ENCODE data around the gene ADGRL3. TPM values are rescaled to one million over a fixed set of nuclear protein-coding genes. Genes with fewer than 3 reads are reported as not detected.
"Not testable (repeated sequence)": the region's sequence is repeated elsewhere in the genome, so short reads cannot be mapped to it uniquely, and the experiment has no call there.

Gene ADGRL3
- total and polyA plus RNA-seq, 5 donors from 2014 or later, result not detected

- Histone ChIP-seq H3K9me3 (ENCODE audit: control insufficient read depth in 2 of 2, low read length in 2 of 2) (no peaks in the 10 kb centered on the region), H3K4me1 (ENCODE audit: control insufficient read depth, insufficient read depth, low read length, poor library complexity, severe bottlenecking) (no peaks in the 10 kb centered on the region), H3K27me3 (ENCODE audit: control insufficient read depth, insufficient read depth, low read length) (no peaks in the 10 kb centered on the region), H3K27ac (ENCODE audit: insufficient read depth, low read length, poor library complexity, severe bottlenecking) (no peak overlapping the region), H3K36me3 (ENCODE audit: control insufficient read depth, insufficient read depth, low read length) (no peaks in the 10 kb centered on the region), H3K4me3 (ENCODE audit: low read depth, low read length) (no peak overlapping the region)
- ATAC-seq (ENCODE audit: low read depth in 2 of 2), result no peak
- no peak overlapping the region for H3K27ac Mint-ChIP-seq
- no peak for DNase-seq
- H3K9me3 Mint-ChIP-seq, result peaks cover 0 to 21% (median 7%) of the 10 kb centered on the region in 7 donors
- no peak overlapping the region for H3K4me3 Mint-ChIP-seq
- no peaks in the 10 kb centered on the region for H3K4me1 Mint-ChIP-seq
- no peaks in the 10 kb centered on the region for H3K27me3 Mint-ChIP-seq
- no peaks in the 10 kb centered on the region for H3K36me3 Mint-ChIP-seq
These were observed 758.5 kb downstream of the ADGRL3 start for GRCh38 chr4:61958591-61958990.

DNA sequence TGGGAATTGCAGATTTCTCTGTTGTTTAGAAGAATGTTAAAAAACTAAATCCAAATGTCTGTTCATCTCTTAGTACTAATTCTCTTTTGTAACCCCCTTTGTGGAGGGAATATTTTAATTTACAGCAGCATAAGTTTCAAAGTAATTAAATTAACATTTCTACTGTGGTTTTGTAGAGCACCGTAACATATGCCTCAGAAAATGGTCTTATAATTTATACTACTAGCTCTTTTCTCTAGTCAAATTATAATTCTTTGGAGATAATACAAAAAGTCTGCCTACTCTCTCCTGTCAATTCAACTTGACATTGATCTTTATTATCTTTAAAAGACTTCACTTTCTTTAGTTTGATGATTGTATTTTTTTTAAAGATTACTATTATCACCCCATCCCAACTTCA lies 759.0 kb downstream of the ADGRL3 start:
- Histone ChIP-seq H3K4me1 (ENCODE audit: control insufficient read depth, insufficient read depth, low read length, poor library complexity, severe bottlenecking) (no peaks in the 10 kb centered on the region), H3K27me3 (ENCODE audit: control insufficient read depth, insufficient read depth, low read length) (no peaks in the 10 kb centered on the region), H3K4me3 (ENCODE audit: low read depth, low read length) (no peak overlapping the region), H3K27ac (ENCODE audit: insufficient read depth, low read length, poor library complexity, severe bottlenecking) (no peak overlapping the region), H3K9me3 (ENCODE audit: control insufficient read depth in 2 of 2, low read length in 2 of 2) (no peaks in the 10 kb centered on the region), H3K36me3 (ENCODE audit: control insufficient read depth, insufficient read depth, low read length) (no peaks in the 10 kb centered on the region)
- peaks cover 0 to 21% (median 6%) of the 10 kb centered on the region in 7 donors for H3K9me3 Mint-ChIP-seq
- no peaks in the 10 kb centered on the region for H3K36me3 Mint-ChIP-seq
- H3K27ac Mint-ChIP-seq, result no peak overlapping the region
- ATAC-seq (ENCODE audit: low read depth in 2 of 2) (no peak), DNase-seq (no peak)
- H3K27me3 Mint-ChIP-seq, result no peaks in the 10 kb centered on the region
- no peak overlapping the region for H3K4me3 Mint-ChIP-seq
- H3K4me1 Mint-ChIP-seq, result no peaks in the 10 kb centered on the region

DNA sequence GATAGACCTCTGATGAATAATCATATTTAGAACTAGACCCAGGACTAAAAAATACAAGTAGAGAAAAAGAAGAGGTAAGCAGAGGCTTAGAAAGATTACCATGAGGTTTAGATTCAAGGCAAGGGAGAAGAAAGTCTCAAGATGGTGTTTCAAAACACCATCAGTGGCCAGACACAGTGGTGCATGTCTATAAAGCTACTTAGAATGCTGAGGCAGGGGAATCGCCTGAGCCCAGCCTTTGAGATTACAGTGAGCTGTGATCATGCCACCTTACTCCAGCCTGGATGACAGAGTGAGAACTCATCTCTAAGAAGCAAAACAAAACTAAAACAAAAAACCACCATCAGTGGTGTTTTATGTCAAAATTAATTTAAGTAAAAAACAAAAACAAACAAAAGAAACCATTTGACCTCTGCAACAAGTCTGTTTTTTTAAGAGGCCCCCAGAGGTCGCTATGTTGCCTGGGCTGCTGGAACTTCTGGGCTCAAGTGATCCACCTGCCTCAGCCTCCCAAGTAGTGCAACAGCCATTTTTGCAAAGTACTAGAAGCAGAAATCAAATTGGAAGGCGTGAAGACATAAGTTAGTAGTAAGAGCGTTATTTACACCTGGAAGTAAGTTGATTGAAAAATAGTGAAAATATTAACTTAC lies 784.3 kb downstream of the ADGRL3 start:
- no peak for DNase-seq
- Histone ChIP-seq H3K36me3 (ENCODE audit: control insufficient read depth, insufficient read depth, low read length) (no peaks in the 10 kb centered on the region), H3K27ac (ENCODE audit: insufficient read depth, low read length, poor library complexity, severe bottlenecking) (no peak overlapping the region), H3K9me3 (ENCODE audit: control insufficient read depth in 2 of 2, low read length in 2 of 2) (peaks cover 0 to 4% of the 10 kb centered on the region in 2 experiments), H3K4me3 (ENCODE audit: low read depth, low read length) (no peak overlapping the region), H3K4me1 (ENCODE audit: control insufficient read depth, insufficient read depth, low read length, poor library complexity, severe bottlenecking) (no peaks in the 10 kb centered on the region), H3K27me3 (ENCODE audit: control insufficient read depth, insufficient read depth, low read length) (no peaks in the 10 kb centered on the region)
- Mint-ChIP-seq H3K9me3 (peaks cover 0 to 18% (median 9%) of the 10 kb centered on the region in 7 donors), H3K36me3 (no peaks in the 10 kb centered on the region), H3K27ac (no peak overlapping the region), H3K27me3 (no peaks in the 10 kb centered on the region), H3K4me1 (no peaks in the 10 kb centered on the region), H3K4me3 (no peak overlapping the region)
- ATAC-seq (ENCODE audit: low read depth in 2 of 2), result no peak

- Mint-ChIP-seq H3K36me3 (no peaks in the 10 kb centered on the region), H3K4me1 (no peaks in the 10 kb centered on the region), H3K27ac (no peak overlapping the region), H3K4me3 (no peak overlapping the region), H3K9me3 (peaks cover 0 to 18% (median 8%) of the 10 kb centered on the region in 7 donors), H3K27me3 (no peaks in the 10 kb centered on the region)
- Histone ChIP-seq H3K27me3 (ENCODE audit: control insufficient read depth, insufficient read depth, low read length) (no peaks in the 10 kb centered on the region), H3K4me3 (ENCODE audit: low read depth, low read length) (no peak overlapping the region), H3K4me1 (ENCODE audit: control insufficient read depth, insufficient read depth, low read length, poor library complexity, severe bottlenecking) (no peaks in the 10 kb centered on the region), H3K9me3 (ENCODE audit: control insufficient read depth in 2 of 2, low read length in 2 of 2) (peaks cover 0 to 2% of the 10 kb centered on the region in 2 experiments), H3K27ac (ENCODE audit: insufficient read depth, low read length, poor library complexity, severe bottlenecking) (no peak overlapping the region), H3K36me3 (ENCODE audit: control insufficient read depth, insufficient read depth, low read length) (no peaks in the 10 kb centered on the region)
- ATAC-seq (ENCODE audit: low read depth in 2 of 2) (no peak), DNase-seq (no peak)
These were observed 785.3 kb downstream of the ADGRL3 start for GRCh38 chr4:61985426-61985825.

DNA sequence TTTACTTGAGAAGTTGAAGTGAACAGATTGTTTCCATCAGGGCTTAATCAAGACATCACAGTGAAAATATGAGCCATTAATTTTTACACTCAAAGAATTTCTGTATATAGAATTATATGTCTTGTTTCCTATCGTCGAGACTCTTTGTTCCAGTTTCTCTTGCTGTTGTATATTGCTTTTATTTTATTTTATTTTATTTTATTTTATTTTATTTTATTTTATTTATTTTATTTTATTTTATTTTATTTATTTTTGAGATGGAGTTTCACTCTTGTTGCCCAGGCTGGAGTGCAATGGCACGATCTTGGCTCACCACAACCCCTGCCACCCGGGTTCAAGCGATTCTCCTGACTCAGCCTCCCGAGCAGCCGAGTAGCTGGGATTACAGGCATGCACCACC lies 786.8 kb downstream of the ADGRL3 start:
- not testable (repeated sequence) for H3K9me3 ChIP-seq (ENCODE audit: control insufficient read depth in 2 of 2, low read length in 2 of 2); H3K36me3 Mint-ChIP-seq; DNase-seq; H3K4me3 Mint-ChIP-seq; H3K27ac Mint-ChIP-seq; H3K27me3 Mint-ChIP-seq; H3K27me3 ChIP-seq (ENCODE audit: control insufficient read depth, insufficient read depth, low read length); H3K4me3 ChIP-seq (ENCODE audit: low read depth, low read length); H3K36me3 ChIP-seq (ENCODE audit: control insufficient read depth, insufficient read depth, low read length); ATAC-seq (ENCODE audit: low read depth in 2 of 2); H3K4me1 ChIP-seq (ENCODE audit: control insufficient read depth, insufficient read depth, low read length, poor library complexity, severe bottlenecking); H3K4me1 Mint-ChIP-seq; H3K27ac ChIP-seq (ENCODE audit: insufficient read depth, low read length, poor library complexity, severe bottlenecking)
- H3K9me3 Mint-ChIP-seq, result peaks cover 0 to 18% (median 10%) of the 10 kb centered on the region in 7 donors

GRCh38 chr4:61992351-61992750 lies 792.2 kb downstream of the ADGRL3 start:
- no peaks in the 10 kb centered on the region for H3K9me3 ChIP-seq (ENCODE audit: control insufficient read depth in 2 of 2, low read length in 2 of 2)
- no peaks in the 10 kb centered on the region for H3K36me3 Mint-ChIP-seq
- ATAC-seq (ENCODE audit: low read depth in 2 of 2) (no peak), DNase-seq (no peak)
- H3K27ac Mint-ChIP-seq, result no peak overlapping the region
- H3K4me3 Mint-ChIP-seq, result no peak overlapping the region
- no peak overlapping the region for H3K4me3 ChIP-seq (ENCODE audit: low read depth, low read length)
- H3K27me3 Mint-ChIP-seq, result no peaks in the 10 kb centered on the region
- H3K27ac ChIP-seq (ENCODE audit: insufficient read depth, low read length, poor library complexity, severe bottlenecking), result no peak overlapping the region
- no peaks in the 10 kb centered on the region for H3K27me3 ChIP-seq (ENCODE audit: control insufficient read depth, insufficient read depth, low read length)
- H3K4me1 ChIP-seq (ENCODE audit: control insufficient read depth, insufficient read depth, low read length, poor library complexity, severe bottlenecking), result no peaks in the 10 kb centered on the region
- H3K36me3 ChIP-seq (ENCODE audit: control insufficient read depth, insufficient read depth, low read length), result no peaks in the 10 kb centered on the region
- H3K4me1 Mint-ChIP-seq, result no peaks in the 10 kb centered on the region
- peaks cover 3 to 25% (median 5%) of the 10 kb centered on the region in 7 donors for H3K9me3 Mint-ChIP-seq

GRCh38 chr4:61994036-61994435 lies 793.9 kb downstream of the ADGRL3 start:
- Histone ChIP-seq H3K4me1 (ENCODE audit: control insufficient read depth, insufficient read depth, low read length, poor library complexity, severe bottlenecking) (no peaks in the 10 kb centered on the region), H3K27ac (ENCODE audit: insufficient read depth, low read length, poor library complexity, severe bottlenecking) (no peak overlapping the region), H3K9me3 (ENCODE audit: control insufficient read depth in 2 of 2, low read length in 2 of 2) (no peaks in the 10 kb centered on the region), H3K36me3 (ENCODE audit: control insufficient read depth, insufficient read depth, low read length) (no peaks in the 10 kb centered on the region), H3K4me3 (ENCODE audit: low read depth, low read length) (no peak overlapping the region), H3K27me3 (ENCODE audit: control insufficient read depth, insufficient read depth, low read length) (no peaks in the 10 kb centered on the region)
- Mint-ChIP-seq H3K4me3 (no peak overlapping the region), H3K27ac (no peak overlapping the region), H3K9me3 (peaks cover 3 to 33% (median 8%) of the 10 kb centered on the region in 7 donors), H3K27me3 (no peaks in the 10 kb centered on the region), H3K36me3 (no peaks in the 10 kb centered on the region), H3K4me1 (no peaks in the 10 kb centered on the region)
- no peak for ATAC-seq (ENCODE audit: low read depth in 2 of 2)
- no peak for DNase-seq

GRCh38 chr4:61995717-61996340 lies 795.7 kb downstream of the ADGRL3 start:
- Mint-ChIP-seq H3K27ac (no peak overlapping the region), H3K4me1 (no peaks in the 10 kb centered on the region), H3K9me3 (peaks cover 2 to 33% (median 8%) of the 10 kb centered on the region in 7 donors), H3K4me3 (no peak overlapping the region), H3K36me3 (no peaks in the 10 kb centered on the region), H3K27me3 (no peaks in the 10 kb centered on the region)
- DNase-seq (no peak), ATAC-seq (ENCODE audit: low read depth in 2 of 2) (no peak)
- H3K27ac ChIP-seq (ENCODE audit: insufficient read depth, low read length, poor library complexity, severe bottlenecking), result no peak overlapping the region
- H3K4me3 ChIP-seq (ENCODE audit: low read depth, low read length), result no peak overlapping the region
- H3K36me3 ChIP-seq (ENCODE audit: control insufficient read depth, insufficient read depth, low read length), result no peaks in the 10 kb centered on the region
- no peaks in the 10 kb centered on the region for H3K4me1 ChIP-seq (ENCODE audit: control insufficient read depth, insufficient read depth, low read length, poor library complexity, severe bottlenecking)
- no peaks in the 10 kb centered on the region for H3K27me3 ChIP-seq (ENCODE audit: control insufficient read depth, insufficient read depth, low read length)
- no peaks in the 10 kb centered on the region for H3K9me3 ChIP-seq (ENCODE audit: control insufficient read depth in 2 of 2, low read length in 2 of 2)
